Ovary (tissue), 9 donors: ENCODE data around the gene SLC39A1. TPM values are rescaled to one million over a fixed set of nuclear protein-coding genes. Genes with fewer than 3 reads are reported as not detected.

ENCODE experiments used
- DNase-seq, 5 donors: peaks; one replicate each; pipeline ENCODE4 v3.0.0-alpha.2; 2019 to 2020
- H3K27ac ChIP-seq, 2 donors: fragments of 200-600 bp; one replicate each; pipeline versions ENCODE4 v1.5.1 to v1.8.0; 2019 to 2022
- H3K27me3 ChIP-seq: fragments of 200-600 bp; one replicate; pipeline ENCODE4 v1.8.0; 2022
- H3K36me3 ChIP-seq: fragments of 200-600 bp; sonication (generic); one replicate; pipeline ENCODE4 v1.5.1; 2019
- H3K4me1 ChIP-seq: one replicate; pipeline ENCODE4 v1.8.1; 2013; ENCODE audit warnings: mild to moderate bottlenecking, moderate library complexity; ENCODE audit not compliant: insufficient read depth
- H3K4me3 ChIP-seq: fragments of 200-600 bp; sonication (generic); one replicate; pipeline ENCODE4 v1.5.1; 2017
- H3K9me3 ChIP-seq, 2 donors: fragments of 200-600 bp in 1 of 2; sonication (generic) in 1 of 2; one replicate each; pipeline versions ENCODE4 v1.5.1 to v1.8.1; 2013 to 2019; ENCODE audit warnings: mild to moderate bottlenecking in 1 of 2, moderate library complexity in 1 of 2
- EP300 ChIP-seq: sonication (generic); formaldehyde crosslinking; IDR thresholded peaks from one replicate; pipeline ENCODE4 v1.6.1; 2017; ENCODE audit warnings: antibody characterized with exemption
- POLR2A ChIP-seq: fragments of 450-650 bp; IDR thresholded peaks from one replicate; pipeline ENCODE4 v1.6.1; 2017; ENCODE audit warnings: antibody characterized with exemption, mild to moderate bottlenecking, moderate library complexity
- WGBS, 3 donors: extraction: QIAGEN DNeasy Blood & Tissue Kit in 1 of 3; methylation state at CpG; one replicate each; pipeline versions ENCODE4 v1.1.5 to v1.1.7; 2013 to 2017; 5-methylcytosine and 5-hydroxymethylcytosine counted together
- intact Hi-C, 4 donors: fragments of 100-400 bp; cut with DNase I; formaldehyde crosslinking; loops; one replicate each; pipeline versions ENCODE4 v1.11.0 to v1.15.1; 2022 to 2023
- polyA plus RNA-seq, 2 donors: library from polyadenylated mRNA; stranded (reverse); fragments of 200-250 nt in 1 of 2; fragments of 350-450 nt in 1 of 2; fragmentation: Illumina TruSeq in 1 of 2; extraction: RNeasy Lipid Tissue Mini Kit (QIAGEN cat#74804) in 1 of 2; gene quantifications; one replicate each; pipeline ENCODE4 v1.2.3, GENCODE V29; 2013 to 2014
- total RNA-seq, 7 donors: library from RNA; depleted of rRNA in 2 of 7; stranded (reverse); fragments of >200 nt in 2 of 7; fragmentation: NEBNext Ultra II Directional in 3 of 7; extraction: Animal tissue kit (Norgen Biotek cat#: 25700) in 3 of 7; gene quantifications; one replicate each; pipeline versions ENCODE4 v1.1.0 to v1.2.4, GENCODE V29; 2016 to 2023
- TF ChIP-seq, protein P1 (sequence below), 3 donors: fragments of 450-650 bp in 2 of 3; fragments of 200-600 bp in 1 of 3; IDR thresholded peaks; one replicate each; pipeline versions ENCODE4 v1.5.1 to v1.8.0; 2016 to 2022; ENCODE audit warnings: antibody characterized with exemption in 3 of 3, mild to moderate bottlenecking in 1 of 3
- donor health status: DM: no; HTN: no; CAD: no; lungs with moderate emphysema.
- donor health status: DM: no; HTN: no; CAD: no.
- donor health status: Bipolar disorder and iron deficiency.
- donor health status: DM: yes; HTN: yes; CAD: no.
- donor health status: DM: no; HTN: no; CAD: no.
- donor health status: DM: yes; HTN: yes; CAD: no.

SLC39A1 gene
- total and polyA plus RNA-seq, 9 donors, result 59.3 to 121 (median 74.3) TPM

DNA sequence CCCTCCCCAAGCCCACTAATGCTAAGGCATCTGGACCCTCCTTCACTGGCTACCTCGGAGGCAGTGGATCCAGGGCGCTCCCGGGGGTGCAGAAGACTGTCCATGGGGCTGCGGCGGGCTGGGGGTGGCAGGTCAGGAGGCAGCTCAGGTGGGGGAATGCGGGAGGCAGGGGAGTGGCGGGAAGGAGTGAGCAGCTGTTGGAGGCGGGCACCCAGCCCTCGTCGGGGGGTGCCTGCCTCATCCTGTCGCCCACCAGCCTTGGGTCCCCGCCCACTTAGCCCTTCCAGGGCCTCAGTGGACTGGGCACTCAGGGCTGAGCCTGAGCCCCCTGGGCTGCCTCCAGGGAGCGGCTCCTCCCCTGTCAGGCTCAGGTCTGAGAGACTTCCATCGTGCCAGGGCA lies 29.9 kb downstream of the SLC39A1 start:
- TF ChIP-seq, protein P1, sequence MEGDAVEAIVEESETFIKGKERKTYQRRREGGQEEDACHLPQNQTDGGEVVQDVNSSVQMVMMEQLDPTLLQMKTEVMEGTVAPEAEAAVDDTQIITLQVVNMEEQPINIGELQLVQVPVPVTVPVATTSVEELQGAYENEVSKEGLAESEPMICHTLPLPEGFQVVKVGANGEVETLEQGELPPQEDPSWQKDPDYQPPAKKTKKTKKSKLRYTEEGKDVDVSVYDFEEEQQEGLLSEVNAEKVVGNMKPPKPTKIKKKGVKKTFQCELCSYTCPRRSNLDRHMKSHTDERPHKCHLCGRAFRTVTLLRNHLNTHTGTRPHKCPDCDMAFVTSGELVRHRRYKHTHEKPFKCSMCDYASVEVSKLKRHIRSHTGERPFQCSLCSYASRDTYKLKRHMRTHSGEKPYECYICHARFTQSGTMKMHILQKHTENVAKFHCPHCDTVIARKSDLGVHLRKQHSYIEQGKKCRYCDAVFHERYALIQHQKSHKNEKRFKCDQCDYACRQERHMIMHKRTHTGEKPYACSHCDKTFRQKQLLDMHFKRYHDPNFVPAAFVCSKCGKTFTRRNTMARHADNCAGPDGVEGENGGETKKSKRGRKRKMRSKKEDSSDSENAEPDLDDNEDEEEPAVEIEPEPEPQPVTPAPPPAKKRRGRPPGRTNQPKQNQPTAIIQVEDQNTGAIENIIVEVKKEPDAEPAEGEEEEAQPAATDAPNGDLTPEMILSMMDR (IDR thresholded peaks at IDR 0.05), result no peak
- TF ChIP-seq POLR2A (no peak), EP300 (no peak)
- intact Hi-C loops, result no loop called here
- no peaks in the 10 kb centered on the region for H3K36me3 ChIP-seq
- no peaks in the 10 kb centered on the region for H3K4me1 ChIP-seq
- no peak overlapping the region for H3K27ac ChIP-seq
- DNase-seq, result peak in 1 of 5 donors; percentile 29
- H3K4me3 ChIP-seq, result no peak overlapping the region
- no peaks in the 10 kb centered on the region for H3K27me3 ChIP-seq
- WGBS, 3 donors, result 84 to 90% (median 88%) methylated on average over 13 to 14 of the region's 14 CpGs
- H3K9me3 ChIP-seq, result no peaks in the 10 kb centered on the region

DNA sequence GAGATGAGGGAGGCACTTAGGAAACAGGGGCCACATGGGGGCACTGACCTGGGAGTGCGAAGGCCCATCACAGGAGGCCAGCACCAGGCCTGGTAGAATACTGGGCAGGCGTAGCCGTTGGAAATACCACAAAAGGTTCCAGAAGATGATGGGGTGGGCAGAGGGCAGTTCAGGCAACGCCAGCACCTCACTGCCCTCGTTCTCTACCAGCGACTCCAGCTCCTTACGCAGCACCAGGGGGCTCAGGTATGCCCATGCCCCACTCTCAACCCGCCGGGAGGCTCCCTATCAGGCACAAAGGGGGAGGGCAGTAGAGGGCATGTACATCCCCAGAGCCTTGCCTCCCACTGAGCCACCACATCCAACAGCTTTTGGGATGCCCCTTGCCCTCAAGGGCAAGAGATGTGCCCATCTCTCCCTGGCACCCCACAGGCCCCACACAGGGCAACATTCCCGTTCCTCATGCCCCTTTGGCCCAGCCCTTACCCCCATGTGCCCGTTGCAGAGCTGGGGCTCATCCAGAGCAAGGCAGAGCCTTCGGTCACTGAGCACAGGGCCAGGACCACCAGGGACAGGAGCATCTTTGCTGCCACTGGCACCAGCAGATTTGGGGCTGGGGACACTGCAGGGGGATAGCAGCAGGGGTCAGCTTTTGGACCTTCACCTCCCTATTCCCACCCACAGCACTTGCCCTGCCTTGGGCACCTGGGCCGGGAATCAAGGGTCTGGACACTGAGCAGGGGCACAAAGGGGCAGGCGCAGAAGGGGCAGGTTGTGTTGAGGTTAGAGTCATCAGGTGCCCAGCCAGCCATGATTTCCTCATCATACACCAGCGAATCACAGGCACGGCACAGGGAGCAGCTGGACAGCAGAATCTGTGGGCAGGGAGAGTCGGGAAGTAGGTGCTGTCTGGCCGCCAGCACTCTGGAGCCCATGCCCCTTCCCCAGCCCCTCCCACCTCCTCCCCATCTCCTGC lies 30.9 kb downstream of the SLC39A1 start:
- no peaks in the 10 kb centered on the region for H3K27me3 ChIP-seq
- intact Hi-C loops, result no loop called here
- no peak overlapping the region for H3K4me3 ChIP-seq

DNA sequence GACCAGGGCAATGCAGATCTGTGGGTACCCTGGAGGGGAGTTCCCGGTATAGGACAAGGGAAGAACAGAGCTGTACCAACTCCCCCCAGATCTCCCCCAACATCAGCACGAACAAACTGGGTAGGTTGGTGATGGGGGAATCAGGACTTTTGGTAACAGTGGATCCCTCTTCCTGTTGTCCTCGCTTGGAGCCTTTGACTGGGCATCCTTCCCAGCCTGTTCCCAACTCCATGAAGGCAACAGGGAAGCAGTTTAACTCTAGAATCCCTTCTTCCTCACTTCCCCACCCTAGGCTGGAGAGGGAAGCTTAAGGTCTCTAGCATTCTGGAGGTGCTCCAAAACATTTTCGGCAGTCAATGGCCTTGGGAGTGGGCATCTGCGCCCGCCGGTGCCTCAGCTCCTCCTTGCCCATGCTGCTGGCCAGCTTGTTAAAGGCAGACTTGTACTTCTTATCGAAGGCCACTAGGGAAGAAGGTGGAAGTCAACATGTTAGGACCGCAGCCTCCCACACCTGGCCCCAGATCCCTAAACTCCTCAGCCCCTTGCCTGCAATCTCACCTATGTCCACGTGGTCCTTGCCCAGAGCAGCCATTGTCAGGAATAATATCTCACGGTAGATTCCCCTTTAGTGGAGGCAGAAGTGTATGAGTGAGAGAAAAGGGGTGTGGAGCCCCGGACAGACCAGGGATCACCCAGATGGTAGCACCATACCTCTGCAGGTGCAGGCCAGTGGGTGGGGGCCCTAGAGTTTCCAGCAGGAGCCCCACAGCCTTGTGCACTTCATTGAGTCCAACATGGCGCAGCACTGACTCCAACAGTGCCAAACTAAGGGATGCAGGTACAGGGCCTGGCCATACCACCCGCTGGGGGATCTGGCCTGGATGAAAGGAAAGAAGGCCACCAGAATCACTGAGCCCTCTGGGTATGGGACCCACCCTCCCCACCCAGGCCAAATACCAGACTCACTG lies 33.1 kb downstream of the SLC39A1 start:
- TF ChIP-seq, protein P1 (IDR thresholded peaks at IDR 0.05), result no peak
- no peak for TF ChIP-seq POLR2A
- Histone ChIP-seq H3K36me3 (no peaks in the 10 kb centered on the region), H3K27me3 (no peaks in the 10 kb centered on the region), H3K9me3 (no peaks in the 10 kb centered on the region), H3K27ac (no peak overlapping the region), H3K4me1 (no peaks in the 10 kb centered on the region), H3K4me3 (no peak overlapping the region)
- WGBS, 3 donors, result 65 to 80% (median 66%) methylated on average over 14 of the region's 14 CpGs
- intact Hi-C loops, result no loop called here
- DNase-seq, result peak in 1 of 5 donors; percentile 29

More for the DNA sequence above, 30.9 kb downstream of the SLC39A1 start:
- no peaks in the 10 kb centered on the region for H3K4me1 ChIP-seq
- TF ChIP-seq POLR2A (no peak), EP300 (no peak)
- TF ChIP-seq, protein P1 (IDR thresholded peaks at IDR 0.05), result no peak
- peak in 1 of 5 donors; percentile 23 for DNase-seq
- WGBS, 3 donors, result 89 to 94% (median 90%) methylated on average over 14 to 18 of the region's 18 CpGs
- H3K36me3 ChIP-seq, result no peaks in the 10 kb centered on the region
- no peaks in the 10 kb centered on the region for H3K9me3 ChIP-seq
- H3K27ac ChIP-seq, result no peak overlapping the region

DNA sequence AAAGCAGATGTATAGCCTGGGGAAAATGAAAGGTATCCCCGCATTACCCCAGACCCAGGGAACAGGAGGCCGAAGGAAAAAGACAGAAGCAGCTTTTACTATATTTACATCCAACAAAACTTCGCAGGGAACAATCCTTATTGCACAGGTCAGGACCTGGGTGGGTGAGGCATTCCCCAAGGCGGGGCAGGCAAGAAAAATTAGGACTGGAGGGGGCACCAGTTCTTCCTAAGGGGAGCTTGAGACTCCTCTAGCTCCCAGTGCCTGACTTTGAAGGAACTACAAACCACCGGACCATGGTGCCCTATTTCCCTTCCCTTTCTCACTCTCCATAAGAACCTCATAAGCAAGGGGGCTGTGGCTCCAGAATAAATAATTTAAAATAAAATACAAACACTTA lies 33.9 kb downstream of the SLC39A1 start:
- 82 to 88% (median 86%) methylated on average over 5 of the region's 5 CpGs for WGBS, 3 donors
- TF ChIP-seq, protein P1 (IDR thresholded peaks at IDR 0.05), result no peak
- no peak for TF ChIP-seq POLR2A
- no peak for TF ChIP-seq EP300
- intact Hi-C loops, result no loop called here
- H3K27me3 ChIP-seq, result no peaks in the 10 kb centered on the region
- H3K4me3 ChIP-seq, result no peak overlapping the region
- no peaks in the 10 kb centered on the region for H3K36me3 ChIP-seq
- no peaks in the 10 kb centered on the region for H3K9me3 ChIP-seq
- DNase-seq, result no peak
- H3K27ac ChIP-seq, result no peak overlapping the region
- no peaks in the 10 kb centered on the region for H3K4me1 ChIP-seq
